ENCODE data around the gene ATP13A1.

DNA sequence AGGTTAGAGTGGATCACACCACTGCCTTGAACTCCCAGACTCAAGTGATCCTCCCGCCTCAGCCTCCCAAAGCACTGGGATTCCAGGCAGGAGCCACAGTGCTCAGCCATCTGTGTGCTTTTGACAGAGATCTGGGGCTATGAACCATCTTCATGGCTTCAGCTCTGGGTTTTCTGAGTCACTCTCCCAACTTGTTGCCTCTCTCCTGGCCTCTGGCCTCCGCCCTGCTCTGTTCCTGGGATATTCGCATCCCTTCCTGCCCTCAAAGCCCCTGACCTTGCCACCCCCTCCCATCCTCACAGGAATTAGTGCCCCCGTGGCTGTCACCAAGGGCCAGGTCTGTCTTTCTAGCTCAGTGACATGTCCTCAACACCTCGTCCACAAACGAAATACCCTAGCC is 14.3 kb downstream of the ATP13A1 start:
- TF ChIP-seq POLR2A (IDR thresholded peaks at IDR 0.05), result no peak
- TF ChIP-seq, protein P1, sequence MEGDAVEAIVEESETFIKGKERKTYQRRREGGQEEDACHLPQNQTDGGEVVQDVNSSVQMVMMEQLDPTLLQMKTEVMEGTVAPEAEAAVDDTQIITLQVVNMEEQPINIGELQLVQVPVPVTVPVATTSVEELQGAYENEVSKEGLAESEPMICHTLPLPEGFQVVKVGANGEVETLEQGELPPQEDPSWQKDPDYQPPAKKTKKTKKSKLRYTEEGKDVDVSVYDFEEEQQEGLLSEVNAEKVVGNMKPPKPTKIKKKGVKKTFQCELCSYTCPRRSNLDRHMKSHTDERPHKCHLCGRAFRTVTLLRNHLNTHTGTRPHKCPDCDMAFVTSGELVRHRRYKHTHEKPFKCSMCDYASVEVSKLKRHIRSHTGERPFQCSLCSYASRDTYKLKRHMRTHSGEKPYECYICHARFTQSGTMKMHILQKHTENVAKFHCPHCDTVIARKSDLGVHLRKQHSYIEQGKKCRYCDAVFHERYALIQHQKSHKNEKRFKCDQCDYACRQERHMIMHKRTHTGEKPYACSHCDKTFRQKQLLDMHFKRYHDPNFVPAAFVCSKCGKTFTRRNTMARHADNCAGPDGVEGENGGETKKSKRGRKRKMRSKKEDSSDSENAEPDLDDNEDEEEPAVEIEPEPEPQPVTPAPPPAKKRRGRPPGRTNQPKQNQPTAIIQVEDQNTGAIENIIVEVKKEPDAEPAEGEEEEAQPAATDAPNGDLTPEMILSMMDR (IDR thresholded peaks at IDR 0.05), result no peak

Measured in body of pancreas (tissue), 4 donors.